HG02678 (cell line): Measurements from ENCODE around the gene CSF3R.

Experiments
- ATAC-seq: cut with Tn5 transposase; IDR thresholded peaks from one replicate; pipeline ENCODE4 v1.9.1; 2021; ENCODE audit warnings: mild to moderate bottlenecking, moderate library complexity; ENCODE audit not compliant: unreplicated experiment

Gene CSF3R

DNA sequence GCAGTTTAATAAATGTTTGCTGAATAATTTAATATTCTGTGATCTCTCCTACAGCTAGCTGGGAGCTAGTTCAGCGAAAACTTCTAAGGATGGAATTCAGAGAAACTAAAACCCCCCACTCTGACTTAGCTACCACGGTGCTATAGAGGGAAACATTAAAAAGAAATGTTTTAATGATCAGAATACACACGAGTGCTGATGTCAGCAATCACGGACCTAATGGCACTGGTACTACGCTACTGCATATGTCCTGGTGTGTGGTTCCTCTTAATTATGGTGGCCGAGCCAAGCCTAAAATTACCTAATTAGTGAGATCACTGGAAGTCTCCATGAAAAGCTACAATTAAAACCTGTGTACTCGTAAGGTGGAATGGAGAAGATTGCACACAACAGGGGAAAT lies 61.1 kb downstream of the CSF3R start:
- no peak for ATAC-seq

DNA sequence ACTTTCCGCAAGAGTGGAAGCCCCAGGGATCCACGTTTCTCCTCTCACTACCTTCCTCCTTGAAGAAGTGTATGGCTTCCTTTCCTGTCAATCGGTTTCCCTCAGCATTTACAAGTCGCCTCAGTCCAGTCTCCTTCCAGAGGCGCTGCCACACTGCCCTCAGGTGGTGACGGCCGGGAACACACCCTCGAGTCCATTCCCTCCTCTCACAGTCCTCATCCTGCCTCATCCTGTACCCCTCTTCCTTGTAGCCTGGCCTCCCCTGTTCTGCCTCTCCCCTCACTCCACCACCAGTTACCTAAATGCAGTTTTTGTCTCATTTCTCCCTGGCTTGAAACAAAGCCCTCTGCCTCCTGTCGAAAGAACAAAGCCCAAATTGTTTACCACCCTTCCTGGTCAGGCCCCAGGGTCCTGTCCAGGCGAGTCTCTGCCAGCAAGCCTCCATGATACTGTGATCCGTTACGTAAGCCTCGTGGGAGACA lies 61.8 kb downstream of the CSF3R start:
- no peak for ATAC-seq

DNA sequence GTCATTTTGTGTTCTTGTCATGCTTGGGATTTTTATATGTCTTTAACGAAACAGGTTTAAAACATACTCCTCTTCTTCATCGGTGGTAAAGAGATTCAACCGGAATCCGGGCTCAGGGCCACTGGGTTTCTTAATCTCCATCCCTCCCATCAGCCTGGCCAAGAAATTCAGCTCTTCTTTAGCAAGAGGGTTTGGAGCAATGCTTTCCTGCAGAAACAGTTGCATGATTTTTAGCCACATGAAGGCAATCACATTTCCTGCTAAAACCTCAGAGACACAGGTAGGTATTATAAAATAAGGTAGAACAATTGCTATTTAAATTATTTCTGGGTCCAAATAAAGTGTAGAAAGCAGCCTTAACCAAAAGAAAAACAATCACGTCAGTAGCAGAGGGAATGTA lies 62.3 kb downstream of the CSF3R start:
- ATAC-seq = no peak

DNA sequence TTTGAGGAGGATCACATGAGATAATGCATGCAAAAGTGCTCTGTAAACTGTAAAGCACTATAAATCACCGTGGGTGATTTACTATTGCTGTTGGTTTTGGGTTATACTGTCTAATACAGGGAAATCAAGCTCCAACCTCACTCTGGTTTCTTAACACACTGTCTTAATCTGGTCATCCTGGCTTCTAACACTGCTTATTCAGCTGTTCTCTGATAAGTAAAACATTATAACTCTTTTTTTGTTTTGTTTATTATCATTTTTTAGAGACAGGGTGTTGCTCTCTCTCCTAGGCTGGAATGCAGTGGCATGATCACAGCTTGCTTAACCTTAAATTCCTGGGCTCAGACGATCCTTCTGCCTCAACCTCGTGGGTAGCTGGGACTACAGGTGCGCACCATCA lies 63.1 kb downstream of the CSF3R start:
- no peak for ATAC-seq

DNA sequence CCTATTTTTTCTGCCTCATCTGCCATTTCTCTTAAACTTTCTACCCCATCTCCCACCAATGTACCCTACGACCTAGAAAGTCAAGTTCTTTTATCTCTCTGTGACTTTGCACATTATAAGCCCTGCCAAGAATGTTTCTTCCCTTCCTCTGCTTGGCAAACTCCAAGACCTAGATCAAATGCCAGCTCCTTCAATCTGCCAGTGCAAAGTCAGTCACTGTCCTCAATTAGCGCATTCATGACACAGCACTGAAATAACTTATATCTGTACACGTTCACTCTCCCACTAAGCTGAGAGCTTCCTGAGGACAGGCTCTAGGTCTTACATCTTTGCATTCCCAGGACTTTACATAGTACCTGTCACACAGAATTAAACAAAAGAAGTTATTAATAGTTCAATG lies 63.6 kb downstream of the CSF3R start:
- no peak for ATAC-seq

DNA sequence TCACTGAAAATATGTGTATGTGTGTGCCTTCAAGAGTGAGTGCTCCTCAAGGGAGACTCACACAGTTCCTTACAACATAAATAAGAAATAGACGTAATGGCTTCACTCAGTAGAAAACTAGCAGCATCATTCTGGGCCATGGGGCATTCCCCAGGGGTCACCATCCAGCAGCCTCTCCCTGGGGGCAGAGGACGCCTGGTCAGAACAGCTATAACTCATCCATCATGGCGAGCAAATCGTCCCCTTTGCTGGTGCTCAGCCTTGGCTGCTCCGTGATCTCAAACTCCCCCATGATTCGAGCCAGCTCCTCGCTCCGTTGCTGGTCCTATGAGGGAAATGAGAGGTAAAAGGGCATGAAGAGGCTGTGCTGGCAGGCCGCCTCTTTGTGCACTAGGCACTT lies 64.8 kb downstream of the CSF3R start:
- no peak for ATAC-seq
